ENCODE measurements around the gene LETMD1.

Gene LETMD1

GRCh38 chr12:51080136-51080535 lies 32.0 kb downstream of the LETMD1 start:
- no peak for DNase-seq

- DNase-seq = no peak
Measured at GRCh38 chr12:51081421-51081820, 33.3 kb downstream of the LETMD1 start.

GRCh38 chr12:51082561-51083125 lies 34.5 kb downstream of the LETMD1 start:
- peak; percentile 58 for DNase-seq

GRCh38 chr12:51083126-51083833 lies 35.2 kb downstream of the LETMD1 start, which contains the start of gene CSRNP2:
TSS of gene CSRNP2 (minus strand) at chr12:51083596. CDS start at chr12:51076561, 7,035 bp downstream.
- DNase-seq = peak; percentile 98

GRCh38 chr12:51085757-51086156 lies 37.6 kb downstream of the LETMD1 start:
- no peak for DNase-seq

GRCh38 chr12:51086933-51087332 lies 38.8 kb downstream of the LETMD1 start:
- no peak for DNase-seq

GRCh38 chr12:51087818-51088217 lies 39.7 kb downstream of the LETMD1 start:
- no peak for DNase-seq

- DNase-seq = no peak
Measured at GRCh38 chr12:51090705-51091229, 42.6 kb downstream of the LETMD1 start.

GRCh38 chr12:51098611-51099010 lies 50.5 kb downstream of the LETMD1 start:
- DNase-seq = no peak

- DNase-seq = no peak
Measured at GRCh38 chr12:51103977-51104376, 55.9 kb downstream of the LETMD1 start.

- DNase-seq = no peak
Measured at GRCh38 chr12:51108136-51108535, 60.0 kb downstream of the LETMD1 start.

All from DMS53 (cell line).